Measurements from ENCODE around the gene ZNF138.
"Not testable (repeated sequence)": the region's sequence is repeated elsewhere in the genome, so short reads cannot be mapped to it uniquely, and the experiment has no call there.

Gene ZNF138

DNA sequence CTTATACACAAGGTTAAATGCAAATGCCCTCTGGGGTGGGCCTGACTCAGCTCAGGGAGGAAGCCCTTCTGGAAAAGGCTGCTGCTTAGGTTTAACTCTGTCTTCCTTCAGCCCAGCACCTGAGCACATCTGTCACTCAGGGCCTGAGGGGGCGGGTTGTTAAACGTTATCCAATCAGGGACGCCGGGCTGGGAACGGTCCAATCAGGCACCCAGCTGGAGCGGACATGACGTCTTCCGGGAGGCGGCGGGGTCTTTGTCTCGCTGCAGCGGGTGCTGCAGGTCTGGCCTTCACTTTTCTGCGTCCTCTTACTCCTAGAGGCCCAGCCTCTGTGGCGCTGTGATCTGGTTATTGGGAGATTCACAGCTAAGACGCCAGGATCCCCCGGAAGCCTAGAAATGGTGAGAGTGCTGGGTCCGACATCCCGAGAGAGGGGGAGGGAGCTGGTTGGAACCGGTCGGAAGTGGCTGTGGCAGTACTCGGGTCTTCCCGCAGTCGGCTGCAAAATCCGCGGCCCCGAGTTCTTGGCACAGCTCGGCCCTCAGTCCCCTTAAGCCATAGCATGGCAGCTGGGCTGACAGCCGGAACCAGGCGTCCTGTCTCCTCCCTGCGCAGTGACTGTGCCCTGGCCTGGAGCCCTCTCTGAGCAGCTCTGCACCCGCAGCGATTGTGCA, at the start of gene ZNF138:
TSS of gene ZNF138 (plus strand) at position 258 of the 674 bp plus-strand sequence. CDS start at position 399, 141 bp downstream.
- DNase-seq = peak; percentile 87

- no peak for DNase-seq
Measured at GRCh38 chr7:64744680-64745079, 49.5 kb upstream of the ZNF138 start.

DNA sequence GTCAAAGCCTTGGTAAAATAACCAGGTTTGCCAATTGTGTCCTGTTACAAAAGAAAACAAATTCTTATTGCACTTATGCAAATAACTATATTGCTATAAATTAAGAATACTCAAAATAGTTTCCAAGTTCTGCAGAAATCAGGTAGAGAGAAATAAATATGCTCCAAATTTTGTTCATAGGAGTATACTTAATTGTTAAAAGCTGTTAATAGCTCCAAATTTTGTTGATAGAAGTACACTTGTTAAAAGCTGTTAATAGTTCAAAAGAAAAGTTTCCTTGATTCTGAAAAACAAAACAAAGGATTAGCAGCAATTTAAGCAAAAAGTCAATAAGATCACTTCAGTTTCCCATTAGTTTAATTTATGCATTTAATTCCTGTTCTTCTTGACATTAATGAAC, 46.4 kb upstream of the ZNF138 start:
- DNase-seq = no peak

- no peak for DNase-seq
Measured at GRCh38 chr7:64753032-64753431, 41.2 kb upstream of the ZNF138 start.

DNA sequence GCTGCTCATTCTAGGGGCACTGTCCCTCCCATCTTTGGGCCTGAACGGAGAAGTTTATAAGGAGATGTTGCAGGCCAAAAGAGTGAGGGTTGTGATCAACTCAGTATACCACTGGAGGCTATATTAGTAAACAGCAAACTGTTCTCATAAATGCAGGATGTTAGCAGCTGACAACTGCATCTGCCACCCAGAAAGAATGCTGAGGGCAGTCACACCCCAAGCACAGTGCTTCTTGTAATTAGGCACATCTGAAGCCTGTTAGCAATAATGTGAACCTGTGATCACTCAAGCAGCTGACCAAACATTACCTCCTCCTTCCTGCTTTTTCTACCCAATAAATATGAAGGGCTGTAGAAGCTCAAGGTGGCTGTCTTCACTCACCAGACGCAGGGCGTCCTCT, 38.4 kb upstream of the ZNF138 start:
- DNase-seq = no peak

DNA sequence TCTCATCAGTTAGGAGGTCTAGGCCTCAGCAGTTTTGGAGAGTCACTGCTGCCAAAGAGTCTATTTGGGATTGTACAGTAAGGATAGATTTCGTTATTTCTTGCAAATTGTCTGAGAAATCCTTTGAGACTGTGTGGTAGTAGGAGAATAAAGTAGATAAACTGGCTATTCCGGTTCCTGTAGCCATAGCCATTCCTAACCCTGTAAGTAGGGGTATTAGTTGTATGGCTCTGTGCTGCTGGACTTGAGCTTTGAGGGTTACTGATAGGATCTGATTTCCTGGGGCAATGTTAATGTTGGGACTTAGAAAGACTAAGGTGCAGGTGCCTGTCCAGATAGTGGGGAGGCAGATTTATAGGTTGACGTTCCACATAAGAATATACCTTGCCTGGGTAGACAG, 36.1 kb upstream of the ZNF138 start:
- peak; percentile 6 for DNase-seq

DNA sequence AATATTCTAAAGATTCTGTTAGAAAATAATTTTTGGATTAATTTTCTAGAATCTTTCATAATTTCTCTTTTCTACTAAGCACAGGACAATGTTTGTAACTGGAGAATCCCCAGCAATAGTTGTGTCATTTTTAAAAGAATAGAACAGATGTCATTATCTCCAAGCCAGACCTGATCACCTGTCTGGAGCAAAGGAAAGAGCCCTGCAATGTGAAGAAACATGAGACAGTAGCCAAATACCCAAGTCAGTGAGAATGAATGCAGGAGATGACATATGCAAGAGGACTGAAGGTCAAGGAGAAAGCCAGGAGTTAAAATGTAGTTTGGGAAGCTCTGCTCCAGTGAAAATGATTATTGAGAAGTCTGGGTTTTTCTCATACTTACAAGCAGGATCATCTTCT, 25.4 kb upstream of the ZNF138 start:
- DNase-seq = no peak

- DNase-seq = no peak
Measured at GRCh38 chr7:64774204-64774842, 19.9 kb upstream of the ZNF138 start.

- DNase-seq = no peak
Measured at GRCh38 chr7:64775289-64775688, 18.9 kb upstream of the ZNF138 start.

DNA sequence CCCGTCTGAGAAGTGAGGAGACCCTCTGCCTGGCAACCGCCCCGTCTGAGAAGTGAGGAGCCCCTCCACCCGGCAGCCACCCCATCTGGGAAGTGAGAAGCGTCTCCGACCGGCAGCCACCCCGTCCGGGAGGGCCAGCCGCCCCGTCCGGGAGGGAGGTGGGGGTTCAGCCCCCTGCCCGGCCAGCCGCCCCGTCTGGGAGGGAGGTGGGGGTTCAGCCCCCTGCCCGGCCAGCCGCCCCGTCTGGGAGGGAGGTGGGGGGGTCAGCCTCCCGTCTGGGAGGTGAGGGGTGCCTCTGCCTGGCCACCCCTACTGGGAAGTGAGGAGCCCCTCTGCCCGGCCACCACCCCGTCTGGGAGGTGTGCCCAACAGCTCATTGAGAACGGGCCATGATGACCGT, 9.4 kb upstream of the ZNF138 start:
- DNase-seq = not testable (repeated sequence)

DNA sequence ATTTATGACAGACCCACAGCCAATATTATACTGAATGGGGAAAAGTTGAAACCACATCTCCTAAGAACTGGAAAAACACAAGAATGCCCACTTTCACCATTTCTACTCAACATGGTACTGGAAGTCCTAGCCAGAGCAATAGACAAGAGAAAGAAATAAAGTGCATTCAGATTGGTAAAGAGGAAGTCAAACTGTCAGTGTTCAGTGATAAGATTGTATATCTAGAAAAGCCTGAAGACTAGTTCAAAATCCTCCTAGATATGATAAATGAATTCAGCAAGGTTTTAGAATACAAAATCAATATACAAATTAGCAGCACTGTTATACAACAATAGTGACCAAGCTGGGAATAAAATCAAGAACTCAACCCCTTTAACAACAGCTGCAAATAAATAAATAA, 6.9 kb upstream of the ZNF138 start:
- no peak for DNase-seq

DNA sequence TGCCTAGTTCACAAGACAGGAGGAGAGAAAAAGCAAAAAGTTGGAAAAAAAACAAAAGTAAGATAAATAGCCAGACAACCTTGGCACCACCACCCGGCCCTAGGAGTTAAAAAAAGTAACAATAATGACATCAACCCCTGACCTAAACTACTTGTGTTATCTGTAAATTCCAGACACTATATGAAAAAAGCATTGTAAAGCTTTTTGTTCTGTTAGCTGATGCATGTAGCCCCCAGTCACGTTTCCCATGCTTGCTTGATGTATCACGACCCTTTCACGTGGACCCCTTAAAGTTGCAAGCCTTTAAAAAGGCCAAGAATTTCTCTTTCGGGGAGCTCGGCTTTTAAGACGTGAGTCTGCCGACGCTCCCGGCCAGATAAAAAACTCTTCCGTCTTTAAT, 5.0 kb upstream of the ZNF138 start:
- not testable (repeated sequence) for DNase-seq

DNA sequence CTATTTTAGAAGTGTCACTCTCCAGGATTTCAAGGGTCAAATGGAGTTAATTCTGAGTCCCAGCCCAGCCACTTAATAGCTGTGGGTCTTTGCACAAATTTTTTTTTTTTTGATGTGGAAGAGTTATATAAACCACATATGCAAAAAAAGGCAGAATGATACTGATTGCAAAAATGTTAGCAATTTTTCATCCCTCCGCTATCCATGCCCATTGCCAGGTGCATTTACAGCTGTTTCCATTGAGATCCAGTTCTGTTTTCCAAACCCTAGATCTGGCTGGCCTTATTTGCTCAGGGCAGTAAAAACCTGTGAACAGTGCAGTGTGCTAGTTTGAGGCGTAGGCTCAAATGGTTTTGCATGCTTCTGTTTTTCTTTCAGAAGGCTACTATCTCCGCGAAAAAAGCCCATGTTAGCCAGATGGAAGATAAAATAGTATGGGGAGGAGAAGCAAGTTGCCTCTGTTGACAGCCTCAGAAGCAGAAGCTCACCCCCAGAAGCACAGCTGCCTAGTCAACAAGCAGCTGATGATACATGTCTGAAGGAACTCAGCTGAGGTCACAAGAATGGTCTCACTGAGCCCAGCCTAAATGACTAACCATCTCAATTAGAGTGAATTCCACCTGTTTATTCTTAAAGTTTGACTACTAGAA, 997 bp upstream of the ZNF138 start:
- DNase-seq = no peak

DNA sequence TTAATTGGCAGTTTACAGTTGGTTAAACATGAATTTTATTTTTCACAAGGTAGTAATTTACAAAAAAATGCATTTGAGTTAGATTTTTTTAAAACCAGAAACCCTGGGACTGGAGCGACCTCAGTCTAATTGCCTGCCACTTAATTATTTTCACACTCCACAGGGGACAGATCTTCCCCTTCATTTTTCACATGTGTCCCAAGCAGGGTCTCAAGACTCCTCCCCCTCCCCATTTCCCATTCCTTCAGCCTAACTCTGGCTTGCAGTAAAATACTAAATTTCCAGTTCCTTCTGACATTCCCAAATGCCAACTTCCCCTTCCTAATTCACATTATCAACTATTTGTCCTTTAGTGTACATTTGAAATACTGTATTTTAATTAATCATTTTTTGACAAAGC, 948 bp downstream of the ZNF138 start:
- DNase-seq = no peak

GRCh38 chr7:64799169-64799568, 4.9 kb downstream of the ZNF138 start:
- not testable (repeated sequence) for DNase-seq

- DNase-seq = no peak
Measured at GRCh38 chr7:64802699-64803098, 8.5 kb downstream of the ZNF138 start.

- no peak for DNase-seq
Measured at GRCh38 chr7:64807731-64808365, 13.6 kb downstream of the ZNF138 start.

- no peak for DNase-seq
Measured at GRCh38 chr7:64811767-64812166, 17.5 kb downstream of the ZNF138 start.

DNA sequence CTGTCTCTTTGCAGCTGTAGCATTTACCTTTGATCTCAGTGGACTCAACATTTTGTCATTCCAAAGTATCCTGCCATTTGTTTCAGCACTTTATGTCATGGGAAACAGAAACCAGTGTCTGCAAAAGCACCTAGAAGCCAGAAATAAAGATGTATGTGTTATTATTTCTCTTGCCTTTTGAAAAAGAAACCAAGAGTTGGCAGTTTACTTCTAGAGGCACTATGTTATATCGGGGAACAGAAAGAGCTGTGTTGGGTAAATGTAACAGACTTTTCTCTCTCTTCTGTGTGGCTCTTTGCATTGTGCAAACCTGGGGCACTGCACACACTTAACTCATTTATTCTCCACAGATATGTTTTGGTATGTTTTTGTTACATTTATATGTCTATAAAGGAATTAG, 36.7 kb downstream of the ZNF138 start:
- DNase-seq = no peak

DNA sequence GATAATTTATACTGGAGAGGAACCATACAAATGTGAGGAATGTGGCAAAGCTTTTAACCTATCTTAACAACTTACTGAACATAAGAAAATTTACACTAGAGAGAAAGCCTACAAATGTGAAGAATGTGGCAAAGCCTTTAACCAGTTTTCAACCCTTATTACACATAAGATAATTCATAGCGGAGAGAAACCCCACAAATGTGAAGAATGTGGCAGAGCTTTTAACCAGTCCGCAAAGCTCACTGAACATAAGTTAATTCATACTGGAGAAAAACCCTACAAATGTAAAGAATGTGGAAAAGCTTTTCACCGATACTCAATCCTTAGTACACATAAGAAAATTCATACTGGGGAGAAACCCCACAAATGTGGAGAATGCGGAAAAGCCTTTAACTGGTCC, 37.9 kb downstream of the ZNF138 start:
- DNase-seq = no peak

GRCh38 chr7:64834989-64835388, 40.8 kb downstream of the ZNF138 start:
- DNase-seq = no peak

- DNase-seq = not testable (repeated sequence)
Measured at GRCh38 chr7:64835856-64836255, 41.6 kb downstream of the ZNF138 start.

- not testable (repeated sequence) for DNase-seq
Measured at GRCh38 chr7:64838051-64838450, 43.8 kb downstream of the ZNF138 start.

GRCh38 chr7:64838691-64839090, 44.5 kb downstream of the ZNF138 start:
- no peak for DNase-seq
